H1 (cell line): ENCODE measurements around the gene MAJIN. TPM values are rescaled to one million over a fixed set of nuclear protein-coding genes. Genes with fewer than 3 reads are reported as not detected.

ENCODE experiments used
- CTCF ChIA-PET: fragments of 300-600 bp; sonication (Branson Sonifier 250); formaldehyde crosslinking; loops from one replicate; lab custom pipeline; 2021; ENCODE audit not compliant: partially characterized antibody; lab: Charles Lee
- POLR2A ChIA-PET: fragments of 300-600 bp; sonication (Branson Sonifier 250); formaldehyde crosslinking; loops from one replicate; lab custom pipeline; 2021; ENCODE audit warnings: inconsistent platforms; ENCODE audit not compliant: partially characterized antibody; lab: Charles Lee
- DNase-seq, 2 experiments: peaks; one replicate each; pipeline versions ENCODE4 v3.0.0 to v3.0.0-alpha.2; 2010 to 2022; ENCODE audit warnings: low spot score in 2 of 2, low read depth in 1 of 2, mixed read lengths in 1 of 2
- FAIRE-seq: peaks from 2 replicates; lab custom pipeline; 2011; peaks lifted over from hg19 to GRCh38; lab: Jason Lieb, UNC
- H2AFZ ChIP-seq: 2 replicates; pipeline ENCODE4 v1.8.1; 2012; ENCODE audit warnings: low read length, inconsistent platforms
- H2AK5ac ChIP-seq: 2 replicates; pipeline ENCODE4 v1.6.1; 2013; ENCODE audit warnings: low read depth, low read length
- H2BK120ac ChIP-seq: replicated peaks from 2 replicates; pipeline ENCODE3; 2013; ENCODE audit warnings: low read depth, low read length, inconsistent platforms
- H2BK12ac ChIP-seq: 2 replicates; pipeline ENCODE4 v1.6.1; 2013; ENCODE audit warnings: low read depth, low read length
- H2BK15ac ChIP-seq: 2 replicates; pipeline ENCODE4 v1.6.1; 2013; ENCODE audit warnings: low read length
- H2BK20ac ChIP-seq: 2 replicates; pipeline ENCODE4 v1.6.1; 2013; ENCODE audit warnings: low read length
- H2BK5ac ChIP-seq: 2 replicates; pipeline ENCODE4 v1.6.1; 2013; ENCODE audit warnings: low read depth, low read length
- H3K14ac ChIP-seq: 2 replicates; pipeline ENCODE4 v1.6.1; 2013; ENCODE audit warnings: inconsistent platforms; ENCODE audit not compliant: insufficient read length
- H3K18ac ChIP-seq: 2 replicates; pipeline ENCODE4 v1.6.1; 2013; ENCODE audit warnings: low read length; ENCODE audit errors: extremely low read depth
- H3K23ac ChIP-seq: 2 replicates; pipeline ENCODE4 v1.6.1; 2013; ENCODE audit warnings: inconsistent platforms; ENCODE audit not compliant: insufficient read length
- H3K23me2 ChIP-seq: 2 replicates; pipeline ENCODE4 v1.6.1; 2013; ENCODE audit warnings: low read depth, low read length
- H3K27ac ChIP-seq: 2 replicates; pipeline ENCODE4 v1.6.1; 2011; ENCODE audit warnings: low read depth, low read length, inconsistent platforms
- H3K27me3 ChIP-seq, 4 experiments: replicated peaks in 1 of 4; 1 replicate in 1 of 4; 2 replicates in 3 of 4; pipeline versions ENCODE4 v1.6.1 to v1.8.1; 2011 to 2013; ENCODE audit warnings: low read length in 3 of 4, mild to moderate bottlenecking in 3 of 4, inconsistent platforms in 2 of 4, mixed read lengths in 2 of 4, moderate library complexity in 1 of 4; ENCODE audit not compliant: control insufficient read depth in 3 of 4, insufficient read depth in 3 of 4; ENCODE audit errors: extremely low read depth in 1 of 4
- H3K36me3 ChIP-seq, 4 experiments: 2 replicates each; pipeline versions ENCODE4 v1.6.1 to v1.8.1; 2011 to 2013; ENCODE audit warnings: mild to moderate bottlenecking in 4 of 4, low read length in 3 of 4, moderate library complexity in 2 of 4, control low read depth in 1 of 4, inconsistent platforms in 1 of 4; ENCODE audit not compliant: insufficient read depth in 4 of 4, control insufficient read depth in 2 of 4
- H3K4ac ChIP-seq: replicated peaks from 2 replicates; pipeline ENCODE3; 2013; ENCODE audit warnings: low read length, low read depth, mixed read lengths, inconsistent platforms; ENCODE audit not compliant: insufficient read length
- H3K4me1 ChIP-seq, 4 experiments: replicated peaks in 1 of 4; 1 replicate in 1 of 4; 2 replicates in 3 of 4; pipeline versions ENCODE4 v1.6.1 to v1.8.1; 2011 to 2013; ENCODE audit warnings: low read length in 3 of 4, inconsistent platforms in 2 of 4, mixed read lengths in 1 of 4; ENCODE audit not compliant: insufficient read depth in 4 of 4, control insufficient read depth in 3 of 4
- H3K4me2 ChIP-seq, 2 experiments: 2 replicates each; pipeline versions ENCODE4 v1.6.1 to v1.8.1; 2011 to 2013; ENCODE audit warnings: low read depth in 2 of 2, low read length in 2 of 2, control low read depth in 1 of 2, inconsistent platforms in 1 of 2, mild to moderate bottlenecking in 1 of 2; ENCODE audit not compliant: insufficient read depth in 1 of 2
- H3K4me3 ChIP-seq, 4 experiments: fragments of 200-600, 300-600 bp in 1 of 4; sonication (generic), shearing (Covaris generic), sonication (Bioruptor Twin) in 1 of 4; 2 replicates each; pipeline versions ENCODE4 v1.5.1 to v1.8.1; 2011 to 2016; ENCODE audit warnings: low read length in 4 of 4, low read depth in 3 of 4, control low read depth in 2 of 4, inconsistent platforms in 2 of 4, mild to moderate bottlenecking in 2 of 4, mixed read lengths in 1 of 4, moderate library complexity in 1 of 4; ENCODE audit not compliant: insufficient read depth in 2 of 4; ENCODE audit errors: extremely low read depth in 1 of 4
- H3K56ac ChIP-seq: replicated peaks from 2 replicates; pipeline ENCODE3; 2013; ENCODE audit warnings: low read depth, mild to moderate bottlenecking, mixed read lengths, low read length, inconsistent platforms; ENCODE audit not compliant: insufficient read length
- H3K79me1 ChIP-seq: 2 replicates; pipeline ENCODE4 v1.6.1; 2013; ENCODE audit warnings: low read depth, low read length, control low read depth
- H3K79me2 ChIP-seq, 2 experiments: 2 replicates each; pipeline versions ENCODE4 v1.6.1 to v1.8.1; 2012 to 2013; ENCODE audit warnings: low read length in 2 of 2, mild to moderate bottlenecking in 2 of 2, inconsistent platforms in 1 of 2; ENCODE audit not compliant: insufficient read depth in 2 of 2, control insufficient read depth in 1 of 2
- H3K9ac ChIP-seq, 4 experiments: replicated peaks in 1 of 4; 1 replicate in 1 of 4; 2 replicates in 3 of 4; pipeline versions ENCODE4 v1.6.1 to v1.8.1; 2011 to 2013; ENCODE audit warnings: low read depth in 3 of 4, low read length in 3 of 4, control low read depth in 2 of 4, mild to moderate bottlenecking in 2 of 4, moderate library complexity in 2 of 4, inconsistent platforms in 1 of 4; ENCODE audit errors: extremely low read depth in 1 of 4
- H3K9me3 ChIP-seq, 2 experiments: 2 replicates each; pipeline versions ENCODE4 v1.6.1 to v1.8.1; 2012 to 2013; ENCODE audit warnings: mild to moderate bottlenecking in 2 of 2, moderate library complexity in 2 of 2, control low read depth in 1 of 2, inconsistent platforms in 1 of 2, low read depth in 1 of 2, low read length in 1 of 2, mixed read lengths in 1 of 2; ENCODE audit not compliant: insufficient read depth in 2 of 2
- H4K20me1 ChIP-seq, 2 experiments: replicated peaks in 1 of 2; 2 replicates each; pipeline versions ENCODE3 to v1.8.1; 2011 to 2013; ENCODE audit warnings: inconsistent platforms in 2 of 2, low read length in 2 of 2, mild to moderate bottlenecking in 1 of 2; ENCODE audit not compliant: insufficient read depth in 2 of 2, control insufficient read depth in 1 of 2
- H4K5ac ChIP-seq: 2 replicates; pipeline ENCODE4 v1.6.1; 2013; ENCODE audit warnings: low read length, low read depth, mixed read lengths, inconsistent platforms; ENCODE audit not compliant: insufficient read length
- H4K8ac ChIP-seq: 2 replicates; pipeline ENCODE4 v1.8.0; 2013; ENCODE audit warnings: mild to moderate bottlenecking, moderate library complexity, low read length, inconsistent platforms; ENCODE audit not compliant: insufficient read depth; ENCODE audit errors: extremely low read depth
- H4K91ac ChIP-seq: replicated peaks from 2 replicates; pipeline ENCODE3; 2013; ENCODE audit warnings: low read length, mixed read lengths, inconsistent platforms; ENCODE audit not compliant: insufficient read length
- POLR2A ChIP-seq, 2 experiments: IDR thresholded peaks; 1 replicate in 1 of 2; 2 replicates in 1 of 2; pipeline ENCODE4 v1.6.1; 2011; ENCODE audit warnings: low read depth in 2 of 2, low read length in 2 of 2, mild to moderate bottlenecking in 2 of 2; ENCODE audit errors: control extremely low read depth in 1 of 2
- WGBS, 2 experiments: shearing (Covaris generic) in 1 of 2; methylation state at CpG; one replicate each; pipeline versions ENCODE4 v1.1.6 to v1.1.7; 2013 to 2015; ENCODE audit warnings: low lambda C conversion rate in 2 of 2, mixed read lengths in 2 of 2, inconsistent platforms in 1 of 2, low coverage in 1 of 2, missing lambda C conversion rate in 1 of 2; ENCODE audit not compliant: insufficient replicate concordance in 2 of 2, insufficient coverage in 1 of 2, insufficient read length in 1 of 2; ENCODE audit errors: extremely low coverage in 1 of 2, missing lambda C conversion rate in 1 of 2; 5-methylcytosine and 5-hydroxymethylcytosine counted together
- polyA plus RNA-seq, 7 experiments: library from polyadenylated mRNA; depleted of rRNA in 3 of 7; stranded (reverse) in 5 of 7; unstranded in 2 of 7; fragments of >200 nt in 5 of 7; fragments of 200-250 nt in 2 of 7; gene quantifications; 1 replicate in 5 of 7; 2 replicates in 1 of 7; 4 replicates in 1 of 7; pipeline versions ENCODE4 v1.2.1 to v1.2.3, GENCODE V29; 2011 to 2013; ENCODE audit warnings: missing spikeins in 2 of 7, mixed read lengths in 2 of 7
- total RNA-seq: library from RNA; stranded (reverse); fragmentation: NEBNext Ultra II Directional; extraction: Animal tissue kit (Norgen Biotek cat#: 25700); gene quantifications from 2 replicates; pipeline ENCODE4 v1.2.1, GENCODE V29; 2021

MAJIN gene
- total and polyA plus RNA-seq, 2 of the 8 experiments (the other 6 are each of a cell fraction or from before 2014, with no cell fraction given): not detected

DNA sequence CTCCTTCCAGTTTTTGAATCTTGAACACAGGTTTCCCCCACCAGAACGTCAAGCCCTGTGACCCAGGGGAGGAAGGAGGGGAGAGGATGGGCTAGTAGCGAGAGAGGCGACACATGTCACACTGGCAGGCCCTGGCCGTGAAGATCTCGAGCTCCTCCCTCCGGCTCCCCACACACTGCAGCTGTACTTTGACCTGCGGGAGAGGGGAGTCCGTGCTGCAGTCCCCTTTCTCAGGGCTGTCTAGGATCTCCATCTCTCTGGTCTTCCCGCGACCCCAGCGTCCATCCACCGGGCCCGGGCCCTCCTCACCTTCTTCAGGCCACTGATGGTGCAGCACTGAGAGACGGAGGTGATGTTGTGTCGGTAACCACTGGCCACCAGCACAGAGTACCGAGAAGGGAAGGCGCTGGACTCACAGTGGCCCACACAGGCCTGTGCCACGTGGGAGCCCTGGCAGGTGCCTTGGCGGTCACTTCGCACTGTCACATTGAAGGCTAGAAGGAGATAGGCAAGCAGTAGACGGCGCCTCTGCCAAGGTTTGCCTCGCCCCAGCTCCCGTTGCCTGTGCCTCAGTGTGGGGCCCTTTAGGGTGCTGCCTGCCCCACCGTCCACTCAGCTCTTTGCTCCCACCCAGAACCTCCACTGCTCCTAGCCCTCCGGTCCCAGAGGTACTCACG is 37.1 kb downstream of the MAJIN start:
- no peak overlapping the region for H3K9ac ChIP-seq
- peak overlapping the region; percentile 84; the same call in 1 of the 2 replicates for H2BK15ac ChIP-seq
- ChIA-PET POLR2A (interaction anchor here (1.1 to 1.4 kb wide), 3 partner anchors 8 to 62 kb away, joined by 4 to 5 read pairs (median 5); partner anchors contain the start of genes BATF2 and PPP2R5B), CTCF (interaction anchor here (0.7 to 4.6 kb wide), 15 partner anchors 9 to 87 kb away, joined by 3 to 20 read pairs (median 4); partner anchors contain the start of genes ARL2 and PPP2R5B)
- H3K79me2 ChIP-seq: no peaks in the 10 kb centered on the region
- H3K27me3 ChIP-seq: no peaks in the 10 kb centered on the region; a peak in 1 of 7 replicates
- no peak overlapping the region for H3K56ac ChIP-seq
- H3K36me3 ChIP-seq: no peaks in the 10 kb centered on the region
- H3K79me1 ChIP-seq: no peaks in the 10 kb centered on the region
- peak overlapping the region; percentile 90; the same call in 1 of the 2 replicates for H2BK12ac ChIP-seq
- H4K20me1 ChIP-seq: peaks cover 0 to 4% of the 10 kb centered on the region in 2 experiments
- H4K91ac ChIP-seq: no peak overlapping the region
- H3K4ac ChIP-seq: no peak overlapping the region
- no peak overlapping the region; the same call in 1 of the 2 replicates for H4K8ac ChIP-seq
- 80% methylated on average over 25 of the region's 27 CpGs; no CpG with 5 or more reads in 1 of the 2 experiments for WGBS, 2 experiments
- no peak overlapping the region for H4K5ac ChIP-seq
- H2BK120ac ChIP-seq: no peak overlapping the region
- no peak overlapping the region for H3K4me3 ChIP-seq
- peak overlapping the region in 1 of 2 experiments; percentile 40; a peak in 2 of 4 replicates for H3K4me2 ChIP-seq
- H3K23ac ChIP-seq: no peak overlapping the region
- DNase-seq: no peak
- H3K18ac ChIP-seq: no peak overlapping the region
- H3K4me1 ChIP-seq: peaks cover 1 to 14% (median 7%) of the 10 kb centered on the region in 4 experiments
- no peaks in the 10 kb centered on the region for H3K9me3 ChIP-seq
- H2BK5ac ChIP-seq: peak overlapping the region; percentile 20; the same call in 1 of the 2 replicates
- H2AFZ ChIP-seq: no peak overlapping the region
- no peak overlapping the region for H2AK5ac ChIP-seq
- H3K23me2 ChIP-seq: peaks cover 2% of the 10 kb centered on the region; the same call in 1 of the 2 replicates
- no peak overlapping the region for H3K14ac ChIP-seq
- FAIRE-seq: no peak
- H3K27ac ChIP-seq: no peak overlapping the region
- no peak overlapping the region for H2BK20ac ChIP-seq
- TF ChIP-seq POLR2A (IDR thresholded peaks at IDR 0.05; ENCODE audit: control extremely low read depth in 1 of 2, low read depth in 2 of 2, low read length in 2 of 2): no peak
